Activated CD8-positive, alpha-beta memory T cell treated with anti-CD3 and anti-CD28 coated beads, Interleukin-2, amount 50 U/mL, for 24 hours (primary cell): ENCODE measurements around the gene EIF4E1B.

ENCODE experiments used
- DNase-seq: peaks from one replicate; pipeline ENCODE4 v3.0.0-alpha.2; 2020; ENCODE audit errors: extremely low read depth

Gene EIF4E1B

DNA sequence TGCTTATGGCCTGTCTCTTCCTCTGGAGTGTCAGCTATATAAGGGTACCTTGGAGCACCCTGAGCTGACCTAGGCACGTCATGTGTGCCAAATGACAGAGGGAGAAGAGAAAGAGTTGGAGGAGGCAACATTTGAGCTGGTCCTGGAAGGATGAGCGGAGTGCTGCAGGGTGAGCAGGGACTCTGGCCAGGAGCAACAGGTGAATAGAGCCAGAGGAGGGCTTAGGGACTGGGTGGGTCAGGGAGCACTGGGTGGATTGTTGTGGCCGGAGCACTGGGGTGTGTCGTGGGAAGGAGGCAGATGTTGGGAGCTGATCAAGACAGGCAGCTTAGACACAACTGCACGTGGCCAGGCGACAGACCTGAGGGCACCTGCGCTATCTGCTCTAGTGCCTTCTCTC lies 60.4 kb downstream of the EIF4E1B start:
- no peak for DNase-seq

DNA sequence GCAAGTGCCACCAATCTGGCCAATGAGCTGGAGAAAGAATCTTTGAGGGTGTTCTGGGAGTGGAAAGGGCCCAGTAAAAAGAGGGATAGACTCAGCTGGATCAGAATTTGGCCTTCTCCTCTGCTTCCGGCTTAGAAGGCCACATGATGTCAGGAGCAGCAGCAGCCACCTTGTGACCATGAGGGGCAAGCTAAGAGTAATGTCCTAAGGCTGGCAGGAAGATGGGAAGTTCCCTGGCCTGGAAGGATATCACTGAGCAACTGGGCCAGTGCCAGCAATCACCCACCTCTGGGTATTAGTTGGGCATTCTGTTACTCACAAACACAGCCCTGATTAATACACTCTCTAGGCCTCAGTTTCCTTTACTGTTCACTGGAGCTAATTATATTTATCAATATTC lies 61.0 kb downstream of the EIF4E1B start:
- no peak for DNase-seq

- DNase-seq: no peak
Measured at GRCh38 chr5:176692326-176692725, 61.9 kb downstream of the EIF4E1B start.

DNA sequence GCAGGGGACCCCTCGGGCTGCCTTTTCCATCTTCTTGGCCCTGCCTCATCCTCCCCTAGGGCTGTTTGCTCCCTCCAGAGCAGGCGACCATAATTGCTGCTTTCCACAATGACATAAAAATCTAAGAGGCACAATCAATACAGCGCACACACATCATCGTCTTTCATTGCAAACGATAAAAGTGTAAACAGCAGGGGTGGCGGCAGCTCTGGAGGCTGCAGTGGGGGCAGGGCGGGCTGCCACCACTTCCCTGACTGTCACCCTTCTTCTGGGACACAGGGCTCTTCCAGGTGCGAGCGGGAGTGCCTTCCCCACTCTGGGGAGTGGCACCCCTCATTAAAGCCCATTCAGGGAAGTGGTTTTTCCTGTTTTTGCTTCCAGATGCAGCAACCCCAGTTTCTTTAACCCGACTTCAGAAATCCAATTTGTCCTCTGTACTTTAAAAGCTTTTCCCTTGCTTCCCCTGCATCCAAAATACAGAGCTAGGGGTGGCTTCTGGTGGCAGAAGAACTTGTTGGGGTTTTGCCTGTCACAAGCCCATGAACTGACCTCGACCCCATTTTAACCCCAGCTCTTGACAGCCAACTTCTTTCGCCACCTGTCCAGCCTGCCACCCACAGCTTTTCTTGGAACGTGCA lies 62.5 kb downstream of the EIF4E1B start:
- DNase-seq: no peak

DNA sequence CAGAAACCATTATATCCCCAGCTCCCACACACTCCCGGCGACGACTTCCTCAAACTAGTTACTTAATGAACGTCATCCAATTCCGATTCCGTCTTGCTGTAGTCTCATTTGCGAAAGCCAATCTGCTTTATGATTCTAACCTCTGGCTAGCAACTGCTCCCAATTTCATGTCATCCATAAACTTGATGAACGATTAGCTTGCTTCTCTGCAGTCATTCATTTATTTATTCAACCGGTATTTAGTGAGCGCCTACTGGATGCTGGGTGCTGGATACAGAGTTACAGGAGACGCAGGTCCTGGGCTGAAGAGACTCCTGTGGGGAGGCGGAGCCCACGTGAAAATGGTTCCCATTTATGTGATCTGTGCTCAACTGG lies 63.0 kb downstream of the EIF4E1B start:
- DNase-seq: no peak

DNA sequence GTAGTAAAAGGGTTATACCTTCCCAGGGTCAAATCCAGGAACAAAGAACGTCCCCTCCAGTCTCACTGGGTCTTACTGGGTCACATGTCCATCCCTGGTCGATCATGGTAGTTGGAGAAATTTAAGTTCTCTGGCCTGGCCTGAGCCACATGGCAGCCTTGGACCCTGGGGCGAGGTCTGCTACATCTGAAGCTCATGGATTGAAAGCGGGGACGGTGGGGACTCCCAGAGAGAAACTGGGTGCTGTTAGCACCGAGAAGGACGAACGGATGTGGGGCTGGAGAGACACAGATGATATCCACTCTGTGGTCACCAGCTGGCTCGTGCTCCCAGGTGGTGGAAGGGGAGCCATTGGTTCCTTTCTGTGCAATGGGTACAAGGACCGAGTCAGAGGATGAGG lies 63.7 kb downstream of the EIF4E1B start:
- DNase-seq: no peak

GRCh38 chr5:176694631-176695030 lies 64.2 kb downstream of the EIF4E1B start:
- no peak for DNase-seq

DNA sequence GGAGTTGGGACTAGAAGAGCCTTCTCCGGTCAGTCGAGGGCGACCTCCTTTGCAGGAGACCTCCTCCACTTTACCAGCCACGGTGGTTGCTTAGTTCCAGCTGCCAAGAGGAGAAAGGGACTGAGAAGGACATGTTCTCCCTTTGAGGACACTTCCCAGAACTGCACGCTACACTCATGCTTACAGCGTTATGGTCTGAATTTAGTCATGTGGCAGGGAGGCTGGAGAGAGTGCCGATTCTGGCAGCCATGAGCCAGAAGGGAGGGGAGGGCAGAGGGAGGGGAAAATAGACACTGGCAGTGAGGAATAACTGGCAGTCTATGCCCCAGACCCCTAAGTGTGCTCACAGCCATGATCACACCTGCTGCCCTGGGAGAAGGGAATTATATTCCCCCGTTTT lies 64.6 kb downstream of the EIF4E1B start:
- DNase-seq: no peak
